Subcutaneous adipose tissue (tissue), 4 donors: ENCODE measurements around the gene ADAM22. TPM values are rescaled to one million over a fixed set of nuclear protein-coding genes. Genes with fewer than 3 reads are reported as not detected.

Experiments
- CTCF ChIP-seq: fragments of 450-650 bp; IDR thresholded peaks from one replicate; pipeline ENCODE4 v1.5.1; 2016; ENCODE audit warnings: low read depth, mild to moderate bottlenecking, control low read depth, antibody characterized with exemption, moderate library complexity
- total RNA-seq, 4 donors: library from RNA; depleted of rRNA; stranded (reverse); fragments of >200 nt; gene quantifications; one replicate each; pipeline ENCODE4 v1.1.0, GENCODE V29; 2016

The ADAM22 gene
- total RNA-seq, 4 donors from 2014 or later = 3.1 to 8.1 (median 4.6) TPM

GRCh38 chr7:88132725-88133124 is 198.7 kb downstream of the ADAM22 start:
- no peak for TF ChIP-seq CTCF

- no peak for TF ChIP-seq CTCF
These were observed 206.9 kb downstream of the ADAM22 start for GRCh38 chr7:88140947-88141346.

GRCh38 chr7:88141479-88141878 is 207.4 kb downstream of the ADAM22 start:
- TF ChIP-seq CTCF = no peak

- TF ChIP-seq CTCF = no peak
These were observed 207.9 kb downstream of the ADAM22 start for GRCh38 chr7:88141953-88142352.

DNA sequence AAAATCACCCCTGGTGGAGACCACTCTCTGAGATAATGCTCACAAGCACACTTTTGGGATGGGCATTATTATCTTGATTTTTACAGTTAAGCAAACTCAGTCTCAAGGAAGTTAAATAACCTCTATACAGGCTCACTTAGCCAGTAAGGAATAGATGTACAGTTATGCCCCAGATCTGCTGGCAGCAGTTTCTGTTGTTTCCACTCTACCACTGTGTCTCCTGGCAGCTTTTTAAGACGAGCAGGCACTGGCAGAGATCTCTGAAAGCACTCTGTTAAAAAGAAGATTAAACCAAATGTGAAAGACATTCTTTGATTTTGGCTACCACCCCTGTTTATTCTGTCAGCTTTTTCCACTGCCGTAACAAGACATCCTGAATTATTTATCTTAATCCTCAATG is 212.6 kb downstream of the ADAM22 start:
- no peak for TF ChIP-seq CTCF

- no peak for TF ChIP-seq CTCF
These were observed 213.3 kb downstream of the ADAM22 start for GRCh38 chr7:88147341-88147740.

- TF ChIP-seq CTCF = no peak
These were observed 213.9 kb downstream of the ADAM22 start for GRCh38 chr7:88147949-88148348.
